WERI-Rb-1 (cell line): ENCODE data around the gene HSDL1.

ENCODE experiments used
- DNase-seq: peaks from one replicate; pipeline ENCODE4 v3.0.0-alpha.2; 2020
- H3K27ac ChIP-seq: fragments of 250-450 bp; sonication (Bioruptor Pico); 2 replicates; pipeline ENCODE4 v1.5.1; 2020; ENCODE audit warnings: mild to moderate bottlenecking, moderate library complexity
- H3K27me3 ChIP-seq: fragments of 250-450 bp; sonication (Bioruptor Pico); 2 replicates; pipeline ENCODE4 v1.5.1; 2021; ENCODE audit warnings: mild to moderate bottlenecking, low read depth, moderate library complexity; ENCODE audit not compliant: insufficient read depth, severe bottlenecking
- H3K36me3 ChIP-seq: fragments of 250-450 bp; sonication (Bioruptor Pico); 2 replicates; pipeline ENCODE4 v1.5.1; 2020; ENCODE audit warnings: mild to moderate bottlenecking, moderate library complexity
- H3K4me3 ChIP-seq: 2 replicates; pipeline ENCODE4 v1.5.1; 2011; ENCODE audit warnings: low read depth, mild to moderate bottlenecking, control low read depth, low read length
- H3K9me3 ChIP-seq: fragments of 250-450 bp; sonication (Bioruptor Pico); 2 replicates; pipeline ENCODE4 v1.5.1; 2021; ENCODE audit warnings: mild to moderate bottlenecking, moderate library complexity; ENCODE audit not compliant: severe bottlenecking
- CTCF ChIP-seq: IDR thresholded peaks from 2 replicates; pipeline ENCODE4 v1.5.1; 2011; ENCODE audit warnings: low read depth, mild to moderate bottlenecking, control low read depth, inconsistent platforms, low read length

The HSDL1 gene

GRCh38 chr16:84144859-84145639 is at the start of gene HSDL1, which contains the start of gene DNAAF1:
Gene HSDL1, minus strand, starts transcription at chr16:84145177. Its CDS starts 13,856 bp downstream, at chr16:84131321.
Gene DNAAF1, plus strand, starts transcription at chr16:84145308. Its CDS starts 133 bp downstream, at chr16:84145441.
- peak within 1 kb of the TSS; percentile 69 for H3K27ac ChIP-seq

GRCh38 chr16:84194018-84194417 is 49.0 kb upstream of the HSDL1 start:
- Histone ChIP-seq H3K36me3 (no peaks in the 10 kb centered on the region), H3K4me3 (no peak overlapping the region), H3K27ac (no peak overlapping the region), H3K27me3 (no peaks in the 10 kb centered on the region), H3K9me3 (no peaks in the 10 kb centered on the region)
- TF ChIP-seq CTCF: no peak
- DNase-seq: no peak

More at GRCh38 chr16:84144859-84145639, at the start of gene HSDL1, which contains the start of gene DNAAF1:
- no peaks in the 10 kb centered on the region for H3K36me3 ChIP-seq
- DNase-seq: peak; percentile 80
- no peak for TF ChIP-seq CTCF
- H3K9me3 ChIP-seq: no peaks in the 10 kb centered on the region
- H3K4me3 ChIP-seq: peak within 1 kb of the TSS; percentile 52
- no peaks in the 10 kb centered on the region for H3K27me3 ChIP-seq

GRCh38 chr16:84193480-84193879 is 48.5 kb upstream of the HSDL1 start:
- Histone ChIP-seq H3K9me3 (no peaks in the 10 kb centered on the region), H3K4me3 (no peak overlapping the region), H3K27me3 (no peaks in the 10 kb centered on the region), H3K36me3 (no peaks in the 10 kb centered on the region), H3K27ac (no peak overlapping the region)
- DNase-seq: no peak
- TF ChIP-seq CTCF: no peak

- H3K4me3 ChIP-seq: no peak overlapping the region
- no peak for DNase-seq
- no peak overlapping the region for H3K27ac ChIP-seq
- no peaks in the 10 kb centered on the region for H3K36me3 ChIP-seq
- no peaks in the 10 kb centered on the region for H3K27me3 ChIP-seq
- no peak for TF ChIP-seq CTCF
- H3K9me3 ChIP-seq: no peaks in the 10 kb centered on the region
Measured at GRCh38 chr16:84191466-84191865, 46.5 kb upstream of the HSDL1 start.

- H3K9me3 ChIP-seq: no peaks in the 10 kb centered on the region
- no peaks in the 10 kb centered on the region for H3K27me3 ChIP-seq
- H3K27ac ChIP-seq: no peak within 1 kb of the TSS
- no peak within 1 kb of the TSS for H3K4me3 ChIP-seq
- no peaks in the 10 kb centered on the region for H3K36me3 ChIP-seq
- TF ChIP-seq CTCF: no peak
- no peak for DNase-seq
Measured at GRCh38 chr16:84190731-84191388, 45.9 kb upstream of the HSDL1 start, which contains the start of gene ADAD2. Gene ADAD2, plus strand, starts transcription at chr16:84191157. Its CDS starts 74 bp downstream, at chr16:84191231.
